Measurements from ENCODE around the gene ZNF446.

GRCh38 chr19:58456111-58456510 is 20.0 kb upstream of the ZNF446 start:
- TF ChIP-seq CTCF (IDR thresholded peaks at IDR 0.05; ENCODE audit: low read depth, low read length, poor library complexity, severe bottlenecking) (no peak), EZH2phosphoT487 (IDR thresholded peaks at IDR 0.05; ENCODE audit: borderline replicate concordance, low read length) (no peak)

Data from DOHH2 (cell line).